ENCODE measurements around the gene NANOS2. TPM values are rescaled to one million over a fixed set of nuclear protein-coding genes. Genes with fewer than 3 reads are reported as not detected.
"Not testable (repeated sequence)": the region's sequence is repeated elsewhere in the genome, so short reads cannot be mapped to it uniquely, and the experiment has no call there.

Gene NANOS2
- total RNA-seq, 1 donor from 2014 or later, result not detected

- H3K36me3 Mint-ChIP-seq (ENCODE audit: unreplicated experiment), result no peaks in the 10 kb centered on the region
- no peak for TF ChIP-seq CTCF (IDR thresholded peaks at IDR 0.05)
- no peaks in the 10 kb centered on the region for H3K9me3 Mint-ChIP-seq (ENCODE audit: unreplicated experiment)
- peaks cover 20% of the 10 kb centered on the region for H3K4me1 Mint-ChIP-seq (ENCODE audit: unreplicated experiment)
- DNase-seq (ENCODE audit: extremely low spot score, unreplicated experiment), result no peak
- H3K27me3 Mint-ChIP-seq (ENCODE audit: unreplicated experiment), result peaks cover 3% of the 10 kb centered on the region
- H3K27ac Mint-ChIP-seq (ENCODE audit: unreplicated experiment), result no peak overlapping the region
- no peak overlapping the region for H3K4me3 Mint-ChIP-seq (ENCODE audit: unreplicated experiment)
Measured at GRCh38 chr19:45874620-45874966, 40.0 kb downstream of the NANOS2 start.

GRCh38 chr19:45873219-45873772, 41.3 kb downstream of the NANOS2 start:
- Mint-ChIP-seq H3K4me3 (ENCODE audit: unreplicated experiment) (no peak overlapping the region), H3K4me1 (ENCODE audit: unreplicated experiment) (peaks cover 15% of the 10 kb centered on the region), H3K27ac (ENCODE audit: unreplicated experiment) (no peak overlapping the region), H3K27me3 (ENCODE audit: unreplicated experiment) (peaks cover 3% of the 10 kb centered on the region), H3K36me3 (ENCODE audit: unreplicated experiment) (no peaks in the 10 kb centered on the region), H3K9me3 (ENCODE audit: unreplicated experiment) (no peaks in the 10 kb centered on the region)
- DNase-seq (ENCODE audit: extremely low spot score, unreplicated experiment), result no peak
- TF ChIP-seq CTCF (IDR thresholded peaks at IDR 0.05), result no peak

- Mint-ChIP-seq H3K9me3 (ENCODE audit: unreplicated experiment) (no peaks in the 10 kb centered on the region), H3K36me3 (ENCODE audit: unreplicated experiment) (no peaks in the 10 kb centered on the region), H3K4me1 (ENCODE audit: unreplicated experiment) (peaks cover 13% of the 10 kb centered on the region), H3K4me3 (ENCODE audit: unreplicated experiment) (no peak overlapping the region), H3K27ac (ENCODE audit: unreplicated experiment) (no peak overlapping the region), H3K27me3 (ENCODE audit: unreplicated experiment) (peaks cover 4% of the 10 kb centered on the region)
- no peak for DNase-seq (ENCODE audit: extremely low spot score, unreplicated experiment)
- no peak for TF ChIP-seq CTCF (IDR thresholded peaks at IDR 0.05)
Measured at GRCh38 chr19:45872095-45872919, 42.3 kb downstream of the NANOS2 start.

GRCh38 chr19:45870798-45871197, 43.8 kb downstream of the NANOS2 start:
- DNase-seq (ENCODE audit: extremely low spot score, unreplicated experiment), result no peak
- Mint-ChIP-seq H3K27ac (ENCODE audit: unreplicated experiment) (no peak overlapping the region), H3K4me1 (ENCODE audit: unreplicated experiment) (no peaks in the 10 kb centered on the region), H3K4me3 (ENCODE audit: unreplicated experiment) (no peak overlapping the region), H3K36me3 (ENCODE audit: unreplicated experiment) (no peaks in the 10 kb centered on the region), H3K9me3 (ENCODE audit: unreplicated experiment) (no peaks in the 10 kb centered on the region), H3K27me3 (ENCODE audit: unreplicated experiment) (peaks cover 17% of the 10 kb centered on the region)
- no peak for TF ChIP-seq CTCF (IDR thresholded peaks at IDR 0.05)

GRCh38 chr19:45867241-45867640, 47.3 kb downstream of the NANOS2 start:
- H3K4me1 Mint-ChIP-seq (ENCODE audit: unreplicated experiment), result peaks cover 14% of the 10 kb centered on the region
- H3K4me3 Mint-ChIP-seq (ENCODE audit: unreplicated experiment); H3K27ac Mint-ChIP-seq (ENCODE audit: unreplicated experiment); H3K9me3 Mint-ChIP-seq (ENCODE audit: unreplicated experiment); H3K36me3 Mint-ChIP-seq (ENCODE audit: unreplicated experiment); DNase-seq (ENCODE audit: extremely low spot score, unreplicated experiment): not testable (repeated sequence)
- H3K27me3 Mint-ChIP-seq (ENCODE audit: unreplicated experiment), result peaks cover 38% of the 10 kb centered on the region
